H1 (cell line): ENCODE results near the gene G6PC1. TPM values are rescaled to one million over a fixed set of nuclear protein-coding genes. Genes with fewer than 3 reads are reported as not detected.

Source experiments
- CTCF ChIA-PET: fragments of 300-600 bp; sonication (Branson Sonifier 250); formaldehyde crosslinking; loops from one replicate; lab custom pipeline; 2021; ENCODE audit not compliant: partially characterized antibody; lab: Charles Lee
- POLR2A ChIA-PET: fragments of 300-600 bp; sonication (Branson Sonifier 250); formaldehyde crosslinking; loops from one replicate; lab custom pipeline; 2021; ENCODE audit warnings: inconsistent platforms; ENCODE audit not compliant: partially characterized antibody; lab: Charles Lee
- DNase-seq, 2 experiments: peaks; one replicate each; pipeline versions ENCODE4 v3.0.0 to v3.0.0-alpha.2; 2010 to 2022; ENCODE audit warnings: low spot score in 2 of 2, low read depth in 1 of 2, mixed read lengths in 1 of 2
- FAIRE-seq: peaks from 2 replicates; lab custom pipeline; 2011; peaks lifted over from hg19 to GRCh38; lab: Jason Lieb, UNC
- H2AFZ ChIP-seq: 2 replicates; pipeline ENCODE4 v1.8.1; 2012; ENCODE audit warnings: low read length, inconsistent platforms
- H2AK5ac ChIP-seq: 2 replicates; pipeline ENCODE4 v1.6.1; 2013; ENCODE audit warnings: low read depth, low read length
- H2BK120ac ChIP-seq: replicated peaks from 2 replicates; pipeline ENCODE3; 2013; ENCODE audit warnings: low read depth, low read length, inconsistent platforms
- H2BK12ac ChIP-seq: 2 replicates; pipeline ENCODE4 v1.6.1; 2013; ENCODE audit warnings: low read depth, low read length
- H2BK15ac ChIP-seq: 2 replicates; pipeline ENCODE4 v1.6.1; 2013; ENCODE audit warnings: low read length
- H2BK20ac ChIP-seq: 2 replicates; pipeline ENCODE4 v1.6.1; 2013; ENCODE audit warnings: low read length
- H2BK5ac ChIP-seq: 2 replicates; pipeline ENCODE4 v1.6.1; 2013; ENCODE audit warnings: low read depth, low read length
- H3K14ac ChIP-seq: 2 replicates; pipeline ENCODE4 v1.6.1; 2013; ENCODE audit warnings: inconsistent platforms; ENCODE audit not compliant: insufficient read length
- H3K18ac ChIP-seq: 2 replicates; pipeline ENCODE4 v1.6.1; 2013; ENCODE audit warnings: low read length; ENCODE audit errors: extremely low read depth
- H3K23ac ChIP-seq: 2 replicates; pipeline ENCODE4 v1.6.1; 2013; ENCODE audit warnings: inconsistent platforms; ENCODE audit not compliant: insufficient read length
- H3K23me2 ChIP-seq: 2 replicates; pipeline ENCODE4 v1.6.1; 2013; ENCODE audit warnings: low read depth, low read length
- H3K27ac ChIP-seq: 2 replicates; pipeline ENCODE4 v1.6.1; 2011; ENCODE audit warnings: low read depth, low read length, inconsistent platforms
- H3K27me3 ChIP-seq, 4 experiments: replicated peaks in 1 of 4; 1 replicate in 1 of 4; 2 replicates in 3 of 4; pipeline versions ENCODE4 v1.6.1 to v1.8.1; 2011 to 2013; ENCODE audit warnings: low read length in 3 of 4, mild to moderate bottlenecking in 3 of 4, inconsistent platforms in 2 of 4, mixed read lengths in 2 of 4, moderate library complexity in 1 of 4; ENCODE audit not compliant: control insufficient read depth in 3 of 4, insufficient read depth in 3 of 4; ENCODE audit errors: extremely low read depth in 1 of 4
- H3K36me3 ChIP-seq, 4 experiments: 2 replicates each; pipeline versions ENCODE4 v1.6.1 to v1.8.1; 2011 to 2013; ENCODE audit warnings: mild to moderate bottlenecking in 4 of 4, low read length in 3 of 4, moderate library complexity in 2 of 4, control low read depth in 1 of 4, inconsistent platforms in 1 of 4; ENCODE audit not compliant: insufficient read depth in 4 of 4, control insufficient read depth in 2 of 4
- H3K4ac ChIP-seq: replicated peaks from 2 replicates; pipeline ENCODE3; 2013; ENCODE audit warnings: low read length, low read depth, mixed read lengths, inconsistent platforms; ENCODE audit not compliant: insufficient read length
- H3K4me1 ChIP-seq, 4 experiments: replicated peaks in 1 of 4; 1 replicate in 1 of 4; 2 replicates in 3 of 4; pipeline versions ENCODE4 v1.6.1 to v1.8.1; 2011 to 2013; ENCODE audit warnings: low read length in 3 of 4, inconsistent platforms in 2 of 4, mixed read lengths in 1 of 4; ENCODE audit not compliant: insufficient read depth in 4 of 4, control insufficient read depth in 3 of 4
- H3K4me2 ChIP-seq, 2 experiments: 2 replicates each; pipeline versions ENCODE4 v1.6.1 to v1.8.1; 2011 to 2013; ENCODE audit warnings: low read depth in 2 of 2, low read length in 2 of 2, control low read depth in 1 of 2, inconsistent platforms in 1 of 2, mild to moderate bottlenecking in 1 of 2; ENCODE audit not compliant: insufficient read depth in 1 of 2
- H3K4me3 ChIP-seq, 4 experiments: fragments of 200-600, 300-600 bp in 1 of 4; sonication (generic), shearing (Covaris generic), sonication (Bioruptor Twin) in 1 of 4; 2 replicates each; pipeline versions ENCODE4 v1.5.1 to v1.8.1; 2011 to 2016; ENCODE audit warnings: low read length in 4 of 4, low read depth in 3 of 4, control low read depth in 2 of 4, inconsistent platforms in 2 of 4, mild to moderate bottlenecking in 2 of 4, mixed read lengths in 1 of 4, moderate library complexity in 1 of 4; ENCODE audit not compliant: insufficient read depth in 2 of 4; ENCODE audit errors: extremely low read depth in 1 of 4
- H3K56ac ChIP-seq: replicated peaks from 2 replicates; pipeline ENCODE3; 2013; ENCODE audit warnings: low read depth, mild to moderate bottlenecking, mixed read lengths, low read length, inconsistent platforms; ENCODE audit not compliant: insufficient read length
- H3K79me1 ChIP-seq: 2 replicates; pipeline ENCODE4 v1.6.1; 2013; ENCODE audit warnings: low read depth, low read length, control low read depth
- H3K79me2 ChIP-seq, 2 experiments: 2 replicates each; pipeline versions ENCODE4 v1.6.1 to v1.8.1; 2012 to 2013; ENCODE audit warnings: low read length in 2 of 2, mild to moderate bottlenecking in 2 of 2, inconsistent platforms in 1 of 2; ENCODE audit not compliant: insufficient read depth in 2 of 2, control insufficient read depth in 1 of 2
- H3K9ac ChIP-seq, 4 experiments: replicated peaks in 1 of 4; 1 replicate in 1 of 4; 2 replicates in 3 of 4; pipeline versions ENCODE4 v1.6.1 to v1.8.1; 2011 to 2013; ENCODE audit warnings: low read depth in 3 of 4, low read length in 3 of 4, control low read depth in 2 of 4, mild to moderate bottlenecking in 2 of 4, moderate library complexity in 2 of 4, inconsistent platforms in 1 of 4; ENCODE audit errors: extremely low read depth in 1 of 4
- H3K9me3 ChIP-seq, 2 experiments: 2 replicates each; pipeline versions ENCODE4 v1.6.1 to v1.8.1; 2012 to 2013; ENCODE audit warnings: mild to moderate bottlenecking in 2 of 2, moderate library complexity in 2 of 2, control low read depth in 1 of 2, inconsistent platforms in 1 of 2, low read depth in 1 of 2, low read length in 1 of 2, mixed read lengths in 1 of 2; ENCODE audit not compliant: insufficient read depth in 2 of 2
- H4K20me1 ChIP-seq, 2 experiments: replicated peaks in 1 of 2; 2 replicates each; pipeline versions ENCODE3 to v1.8.1; 2011 to 2013; ENCODE audit warnings: inconsistent platforms in 2 of 2, low read length in 2 of 2, mild to moderate bottlenecking in 1 of 2; ENCODE audit not compliant: insufficient read depth in 2 of 2, control insufficient read depth in 1 of 2
- H4K5ac ChIP-seq: 2 replicates; pipeline ENCODE4 v1.6.1; 2013; ENCODE audit warnings: low read length, low read depth, mixed read lengths, inconsistent platforms; ENCODE audit not compliant: insufficient read length
- H4K8ac ChIP-seq: 2 replicates; pipeline ENCODE4 v1.8.0; 2013; ENCODE audit warnings: mild to moderate bottlenecking, moderate library complexity, low read length, inconsistent platforms; ENCODE audit not compliant: insufficient read depth; ENCODE audit errors: extremely low read depth
- H4K91ac ChIP-seq: replicated peaks from 2 replicates; pipeline ENCODE3; 2013; ENCODE audit warnings: low read length, mixed read lengths, inconsistent platforms; ENCODE audit not compliant: insufficient read length
- BACH1 ChIP-seq: IDR thresholded peaks from 2 replicates; pipeline ENCODE4 v1.6.1; 2012; ENCODE audit warnings: low read length, improper control_type of control experiment
- CTBP2 ChIP-seq: IDR thresholded peaks from 2 replicates; pipeline ENCODE4 v1.7.0; 2011; ENCODE audit warnings: borderline replicate concordance, mild to moderate bottlenecking, moderate library complexity, mixed read lengths, low read length; ENCODE audit not compliant: insufficient read depth, insufficient read length
- EP300 ChIP-seq, 2 experiments: IDR thresholded peaks; 1 replicate in 1 of 2; 2 replicates in 1 of 2; pipeline ENCODE4 v1.6.1; 2011 to 2012; ENCODE audit warnings: low read depth in 2 of 2, low read length in 2 of 2, mild to moderate bottlenecking in 2 of 2, borderline replicate concordance in 1 of 2, inconsistent platforms in 1 of 2, moderate library complexity in 1 of 2
- HDAC2 ChIP-seq, 2 experiments: fragments of 300-600 bp in 1 of 2; sonication (generic) in 1 of 2; IDR thresholded peaks; 2 replicates each; pipeline ENCODE4 v1.6.1; 2011 to 2012; ENCODE audit warnings: low read depth in 2 of 2, low read length in 2 of 2, mild to moderate bottlenecking in 2 of 2, moderate library complexity in 2 of 2, borderline replicate concordance in 1 of 2, inconsistent platforms in 1 of 2
- MAX ChIP-seq: IDR thresholded peaks from 2 replicates; pipeline ENCODE4 v1.6.1; 2012; ENCODE audit warnings: inconsistent platforms
- NANOG ChIP-seq: IDR thresholded peaks from 2 replicates; pipeline ENCODE4 v1.6.1; 2011; ENCODE audit warnings: low read length, low read depth, mild to moderate bottlenecking, inconsistent platforms; ENCODE audit not compliant: insufficient read depth, poor library complexity, severe bottlenecking
- RNF2 ChIP-seq: fragments of 200-900, 300-1000 bp; sonication (generic); IDR thresholded peaks from 2 replicates; pipeline ENCODE4 v1.7.1; 2016; ENCODE audit warnings: borderline replicate concordance, low read depth, mild to moderate bottlenecking, antibody characterized with exemption, low read length; ENCODE audit not compliant: poor library complexity, severe bottlenecking; ENCODE audit errors: missing control alignments
- SAP30 ChIP-seq: fragments of 300-600 bp; sonication (generic); IDR thresholded peaks from 2 replicates; pipeline ENCODE4 v1.7.1; 2012; ENCODE audit warnings: low read length, moderate library complexity, mild to moderate bottlenecking, inconsistent platforms; ENCODE audit not compliant: insufficient read depth, insufficient replicate concordance
- TAF7 ChIP-seq: optimal IDR thresholded peaks from 2 replicates; pipeline ENCODE3; 2011; ENCODE audit warnings: low read depth, mild to moderate bottlenecking, inconsistent platforms, low read length, moderate library complexity, borderline replicate concordance
- TCF12 ChIP-seq: IDR thresholded peaks from 2 replicates; pipeline ENCODE4 v1.6.1; 2011; ENCODE audit warnings: low read depth, mild to moderate bottlenecking, low read length
- TEAD4 ChIP-seq: IDR thresholded peaks from 2 replicates; pipeline ENCODE4 v1.6.1; 2012; ENCODE audit warnings: low read depth, low read length, inconsistent platforms, mixed read lengths
- YY1 ChIP-seq: IDR thresholded peaks from 2 replicates; pipeline ENCODE4 v1.6.1; 2011; ENCODE audit warnings: low read depth, mild to moderate bottlenecking, low read length
- whole genome bisulfite sequencing, 2 experiments: shearing (Covaris generic) in 1 of 2; methylation state at CpG; one replicate each; pipeline versions ENCODE4 v1.1.6 to v1.1.7; 2013 to 2015; ENCODE audit warnings: low lambda C conversion rate in 2 of 2, mixed read lengths in 2 of 2, inconsistent platforms in 1 of 2, low coverage in 1 of 2, missing lambda C conversion rate in 1 of 2; ENCODE audit not compliant: insufficient replicate concordance in 2 of 2, insufficient coverage in 1 of 2, insufficient read length in 1 of 2; ENCODE audit errors: extremely low coverage in 1 of 2, missing lambda C conversion rate in 1 of 2; 5-methylcytosine and 5-hydroxymethylcytosine counted together
- polyA plus RNA-seq, 7 experiments: library from polyadenylated mRNA; depleted of rRNA in 3 of 7; stranded (reverse) in 5 of 7; unstranded in 2 of 7; fragments of >200 nt in 5 of 7; fragments of 200-250 nt in 2 of 7; gene quantifications; 1 replicate in 5 of 7; 2 replicates in 1 of 7; 4 replicates in 1 of 7; pipeline versions ENCODE4 v1.2.1 to v1.2.3, GENCODE V29; 2011 to 2013; ENCODE audit warnings: missing spikeins in 2 of 7, mixed read lengths in 2 of 7
- total RNA-seq: library from RNA; stranded (reverse); fragmentation: NEBNext Ultra II Directional; extraction: Animal tissue kit (Norgen Biotek cat#: 25700); gene quantifications from 2 replicates; pipeline ENCODE4 v1.2.1, GENCODE V29; 2021

The G6PC1 gene
- total and polyA plus RNA-seq, 2 of the 8 experiments (the other 6 are each of a cell fraction or from before 2014, with no cell fraction given) = 0.02 TPM; not detected in 1

GRCh38 chr17:42879596-42879985, 21.0 kb upstream of the G6PC1 start:
- no peak overlapping the region for H2BK12ac ChIP-seq
- no peak overlapping the region for H2AFZ ChIP-seq
- H4K20me1 ChIP-seq = no peaks in the 10 kb centered on the region
- no peak overlapping the region for H3K4me3 ChIP-seq
- no peak overlapping the region for H3K9ac ChIP-seq
- peaks cover 0 to 8% (median 5%) of the 10 kb centered on the region in 4 experiments; a peak in 4 of 7 replicates for H3K4me1 ChIP-seq
- H3K4ac ChIP-seq = no peak overlapping the region
- no peak for FAIRE-seq
- WGBS, 2 experiments = 71% methylated on average over 6 of the region's 6 CpGs; no CpG with 5 or more reads in 1 of the 2 experiments
- ChIA-PET CTCF (interaction anchor here (0.8 to 2.5 kb wide), 5 partner anchors 11 to 275 kb away, joined by 3 to 11 read pairs (median 4); partner anchors contain the start of gene AOC2), POLR2A (interaction anchor here (0.5 to 1.6 kb wide), 2 partner anchors 41 to 246 kb away, joined by 3 to 4 read pairs; partner anchors contain the start of gene BRCA1)
- H3K36me3 ChIP-seq = no peaks in the 10 kb centered on the region
- H3K23ac ChIP-seq = no peak overlapping the region
- no peaks in the 10 kb centered on the region for H3K79me1 ChIP-seq
- H3K27me3 ChIP-seq = peaks cover 0 to 5% (median 0%) of the 10 kb centered on the region in 4 experiments; a peak in 4 of 7 replicates
- no peak overlapping the region for H4K8ac ChIP-seq
- no peak overlapping the region for H2BK120ac ChIP-seq
- no peak overlapping the region for H3K4me2 ChIP-seq
- no peak overlapping the region for H3K27ac ChIP-seq
- no peak for DNase-seq
- H2BK20ac ChIP-seq = no peak overlapping the region
- H4K91ac ChIP-seq = no peak overlapping the region
- no peak overlapping the region for H2BK15ac ChIP-seq
- no peaks in the 10 kb centered on the region; the same call in 1 of the 2 replicates for H3K23me2 ChIP-seq
- no peak overlapping the region for H3K56ac ChIP-seq
- H3K14ac ChIP-seq = no peak overlapping the region
- no peak overlapping the region for H3K18ac ChIP-seq
- H2BK5ac ChIP-seq = no peak overlapping the region
- H3K79me2 ChIP-seq = no peaks in the 10 kb centered on the region
- no peak overlapping the region for H4K5ac ChIP-seq
- no peak overlapping the region for H2AK5ac ChIP-seq
- H3K9me3 ChIP-seq = no peaks in the 10 kb centered on the region
- no peak for TF ChIP-seq NANOG
- TF ChIP-seq CTBP2 = no peak
- TF ChIP-seq RNF2 = no peak
- TF ChIP-seq MAX = no peak
- no peak for TF ChIP-seq YY1
- no peak for TF ChIP-seq EP300 (IDR thresholded peaks at IDR 0.05; ENCODE audit: borderline replicate concordance in 1 of 2, low read depth in 2 of 2, low read length in 2 of 2)
- TF ChIP-seq HDAC2 (IDR thresholded peaks at IDR 0.05; ENCODE audit: borderline replicate concordance in 1 of 2, low read depth in 2 of 2, low read length in 2 of 2) = no peak
- no peak for TF ChIP-seq TEAD4
- no peak for TF ChIP-seq TAF7
- TF ChIP-seq BACH1 = no peak
- no peak for TF ChIP-seq SAP30
- no peak for TF ChIP-seq TCF12
